AG04450 (cell line): ENCODE data around the gene PDE6D. TPM values are rescaled to one million over a fixed set of nuclear protein-coding genes. Genes with fewer than 3 reads are reported as not detected.

ENCODE experiments used
- CTCF ChIA-PET: fragments of 300-600, 350-600 bp; formaldehyde crosslinking; extraction: SDS; loops from one replicate; lab custom pipeline; 2022; ENCODE audit warnings: antibody characterized with exemption, inconsistent platforms; lab: Charles Lee
- POLR2A ChIA-PET: fragments of 350-600 bp; formaldehyde crosslinking; extraction: SDS; loops from one replicate; lab custom pipeline; 2021; ENCODE audit warnings: antibody characterized with exemption, inconsistent platforms; lab: Yijun Ruan, JAX
- DNase-seq: peaks from one replicate; pipeline ENCODE4 v3.0.0-alpha.2; 2011; ENCODE audit warnings: low read depth, low spot score
- H3K27ac ChIP-seq: one replicate; pipeline ENCODE4 v1.5.1; 2012; ENCODE audit warnings: low read depth, low read length, control low read depth
- H3K27me3 ChIP-seq: one replicate; pipeline ENCODE4 v1.6.0; 2012; ENCODE audit warnings: low read length; ENCODE audit not compliant: control insufficient read depth, insufficient read depth
- H3K4me3 ChIP-seq: 2 replicates; pipeline ENCODE4 v1.5.1; 2011; ENCODE audit warnings: mild to moderate bottlenecking, low read depth, low read length, control low read depth
- H3K9me3 ChIP-seq: 2 replicates; pipeline ENCODE4 v1.5.1; 2012; ENCODE audit warnings: low read length; ENCODE audit not compliant: control insufficient read depth, insufficient read depth
- polyA plus RNA-seq: library from polyadenylated mRNA; depleted of rRNA; stranded (reverse); fragments of >200 nt; gene quantifications from 2 replicates; pipeline ENCODE4 v1.2.3, GENCODE V29; 2011
- TF ChIP-seq, protein P1 (sequence below): IDR thresholded peaks from 2 replicates; pipeline ENCODE4 v1.5.1; 2011; ENCODE audit warnings: low read depth, low read length, control low read depth, inconsistent platforms

PDE6D gene
- polyA plus RNA-seq, 1 experiment = 35.7 TPM

- H3K9me3 ChIP-seq = no peaks in the 10 kb centered on the region
- H3K27ac ChIP-seq = no peak overlapping the region
- CTCF ChIA-PET = interaction anchor here (2.0 kb wide), 1 partner anchor 11 kb away, joined by 14 read pairs; no protein-coding TSS in a partner anchor
- H3K27me3 ChIP-seq = no peaks in the 10 kb centered on the region
- POLR2A ChIA-PET = interaction anchor here (1.2 kb wide), 1 partner anchor 75 kb away, joined by 3 read pairs; no protein-coding TSS in a partner anchor
- H3K4me3 ChIP-seq = no peak overlapping the region
- TF ChIP-seq, protein P1, sequence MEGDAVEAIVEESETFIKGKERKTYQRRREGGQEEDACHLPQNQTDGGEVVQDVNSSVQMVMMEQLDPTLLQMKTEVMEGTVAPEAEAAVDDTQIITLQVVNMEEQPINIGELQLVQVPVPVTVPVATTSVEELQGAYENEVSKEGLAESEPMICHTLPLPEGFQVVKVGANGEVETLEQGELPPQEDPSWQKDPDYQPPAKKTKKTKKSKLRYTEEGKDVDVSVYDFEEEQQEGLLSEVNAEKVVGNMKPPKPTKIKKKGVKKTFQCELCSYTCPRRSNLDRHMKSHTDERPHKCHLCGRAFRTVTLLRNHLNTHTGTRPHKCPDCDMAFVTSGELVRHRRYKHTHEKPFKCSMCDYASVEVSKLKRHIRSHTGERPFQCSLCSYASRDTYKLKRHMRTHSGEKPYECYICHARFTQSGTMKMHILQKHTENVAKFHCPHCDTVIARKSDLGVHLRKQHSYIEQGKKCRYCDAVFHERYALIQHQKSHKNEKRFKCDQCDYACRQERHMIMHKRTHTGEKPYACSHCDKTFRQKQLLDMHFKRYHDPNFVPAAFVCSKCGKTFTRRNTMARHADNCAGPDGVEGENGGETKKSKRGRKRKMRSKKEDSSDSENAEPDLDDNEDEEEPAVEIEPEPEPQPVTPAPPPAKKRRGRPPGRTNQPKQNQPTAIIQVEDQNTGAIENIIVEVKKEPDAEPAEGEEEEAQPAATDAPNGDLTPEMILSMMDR = no peak
- no peak for DNase-seq
Measured at GRCh38 chr2:231688719-231689118, 92.4 kb downstream of the PDE6D start.

DNA sequence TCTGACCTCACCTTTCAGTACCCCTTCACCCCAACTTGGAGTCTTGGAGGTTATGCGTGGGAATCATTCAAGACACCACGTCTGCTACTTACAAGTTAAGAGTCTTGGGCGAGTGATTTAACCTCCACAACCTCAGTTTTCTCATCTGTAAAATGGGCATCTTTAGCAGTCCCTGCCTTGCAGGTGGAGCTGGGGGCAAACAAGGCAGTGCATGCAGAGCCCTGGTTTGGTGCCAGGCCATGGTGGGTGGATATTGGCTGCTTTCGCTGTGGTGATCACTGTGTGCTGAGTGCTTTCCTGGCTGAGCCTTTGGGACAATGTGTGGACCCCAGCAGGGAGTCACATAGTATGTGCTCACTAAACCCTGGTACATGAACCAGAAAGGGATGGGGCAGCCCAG lies 93.1 kb downstream of the PDE6D start:
- ChIA-PET CTCF (interaction anchor here (0.8 to 2.4 kb wide), 6 partner anchors 11 to 27 kb away, joined by 3 to 14 read pairs (median 4); partner anchors contain the start of gene PTMA), POLR2A (no interaction called here)
- no peaks in the 10 kb centered on the region for H3K27me3 ChIP-seq
- no peak overlapping the region for H3K27ac ChIP-seq
- DNase-seq = no peak
- H3K9me3 ChIP-seq = no peaks in the 10 kb centered on the region
- TF ChIP-seq, protein P1 = no peak
- no peak overlapping the region for H3K4me3 ChIP-seq

GRCh38 chr2:231687133-231687852 lies 93.8 kb downstream of the PDE6D start:
- POLR2A ChIA-PET = interaction anchor here (1.0 kb wide), 1 partner anchor 20 kb away, joined by 3 read pairs; the partner anchor contains the start of gene PTMA
- no peak overlapping the region for H3K27ac ChIP-seq
- no peak for DNase-seq
- TF ChIP-seq, protein P1 = peak; percentile 55
- CTCF ChIA-PET = interaction anchor here (0.8 to 3.4 kb wide), 10 partner anchors 9 to 27 kb away, joined by 3 to 14 read pairs (median 4); partner anchors contain the start of gene PTMA
- H3K27me3 ChIP-seq = no peaks in the 10 kb centered on the region
- H3K4me3 ChIP-seq = no peak overlapping the region
- no peaks in the 10 kb centered on the region for H3K9me3 ChIP-seq

DNA sequence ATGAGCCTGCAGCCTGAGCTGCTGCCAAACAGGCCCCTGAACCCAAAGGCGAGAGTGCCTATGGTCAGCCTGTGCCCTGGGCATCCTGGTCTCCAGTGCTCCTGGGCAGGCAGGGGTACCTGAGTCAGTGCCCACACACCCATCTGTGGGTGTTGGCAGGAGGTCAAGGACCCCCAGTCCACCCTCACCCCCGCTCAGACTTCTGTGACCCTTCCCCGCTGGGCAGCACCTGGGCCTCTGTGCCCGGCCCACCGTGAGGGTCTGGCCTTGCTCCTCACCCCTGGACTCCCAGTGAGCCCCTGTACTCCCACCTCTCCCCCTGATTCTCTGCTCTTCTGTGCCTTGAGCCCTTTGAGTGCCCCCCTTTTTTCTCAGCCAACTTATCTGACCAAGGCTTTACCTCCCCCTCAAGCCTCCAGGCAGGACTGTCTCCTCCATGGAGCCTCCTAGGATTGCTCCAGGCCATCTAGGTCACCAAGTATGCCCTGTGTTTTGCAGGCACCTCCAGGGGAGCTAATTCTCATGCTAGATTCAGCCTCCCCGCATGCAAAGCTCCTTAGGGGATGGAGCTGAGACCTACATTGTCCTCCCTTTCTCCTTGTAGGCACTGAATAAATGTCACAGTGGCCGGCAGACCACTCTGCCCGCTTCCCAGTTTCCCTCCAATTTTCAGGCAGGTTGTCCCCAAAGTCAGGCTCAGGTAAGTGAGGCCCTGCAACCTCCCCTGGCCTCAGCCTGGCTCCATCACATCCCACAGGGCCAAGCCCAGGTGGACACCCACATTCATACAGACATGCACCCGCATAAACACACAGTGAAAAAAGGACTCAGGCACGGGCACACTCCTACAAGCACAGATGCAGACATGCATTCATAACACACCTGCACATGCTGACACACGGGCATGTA lies 94.6 kb downstream of the PDE6D start:
- no peaks in the 10 kb centered on the region for H3K9me3 ChIP-seq
- TF ChIP-seq, protein P1 = no peak
- ChIA-PET CTCF (interaction anchor here (1.1 to 3.4 kb wide), 8 partner anchors 8 to 28 kb away, joined by 3 to 13 read pairs (median 6); no protein-coding TSS in a partner anchor), POLR2A (interaction anchor here (1.0 to 6.7 kb wide), 2 partner anchors 21 kb away, joined by 3 to 35 read pairs; partner anchors contain the start of gene PTMA)
- H3K4me3 ChIP-seq = no peak overlapping the region
- no peaks in the 10 kb centered on the region for H3K27me3 ChIP-seq
- DNase-seq = no peak
- H3K27ac ChIP-seq = no peak overlapping the region
